HG03575 (cell line): ENCODE measurements around the gene COASY.

Experiments used
- ATAC-seq: cut with Tn5 transposase; IDR thresholded peaks from one replicate; pipeline ENCODE4 v1.9.1; 2021; ENCODE audit not compliant: unreplicated experiment, insufficient number of reproducible peaks, low FRiP score; ENCODE audit errors: extremely low read depth

Gene COASY

GRCh38 chr17:42566215-42566882 lies 4.4 kb downstream of the COASY start:
- no peak for ATAC-seq

GRCh38 chr17:42566883-42567573 lies 5.1 kb downstream of the COASY start, which contains the start of gene MLX:
Gene MLX (plus strand): TSS chr17:42567100. CDS start chr17:42567125, 25 bp downstream.
- ATAC-seq = no peak

- no peak for ATAC-seq
These were observed 6.6 kb downstream of the COASY start for GRCh38 chr17:42568341-42569111.

GRCh38 chr17:42571435-42572225 lies 9.7 kb downstream of the COASY start:
- ATAC-seq = no peak

GRCh38 chr17:42573095-42573494 lies 11.1 kb downstream of the COASY start:
- ATAC-seq = no peak

- no peak for ATAC-seq
These were observed 12.5 kb downstream of the COASY start for GRCh38 chr17:42574463-42574862.

- no peak for ATAC-seq
These were observed 15.2 kb downstream of the COASY start for GRCh38 chr17:42577140-42577531.

- ATAC-seq = no peak
These were observed 15.8 kb downstream of the COASY start, which contains the start of gene PSMC3IP for GRCh38 chr17:42577532-42578281. Gene PSMC3IP (minus strand): TSS chr17:42577729. CDS start chr17:42577686, 43 bp downstream.

- no peak for ATAC-seq
These were observed 16.4 kb downstream of the COASY start for GRCh38 chr17:42578282-42578869.

GRCh38 chr17:42579794-42580551 lies 18.0 kb downstream of the COASY start:
- ATAC-seq = no peak

- no peak for ATAC-seq
These were observed 19.9 kb downstream of the COASY start for GRCh38 chr17:42581744-42582270.

- no peak for ATAC-seq
These were observed 22.9 kb downstream of the COASY start for GRCh38 chr17:42584880-42585279.

GRCh38 chr17:42585353-42585752 lies 23.4 kb downstream of the COASY start:
- no peak for ATAC-seq

- no peak for ATAC-seq
These were observed 24.7 kb downstream of the COASY start for GRCh38 chr17:42586514-42587230.

- no peak for ATAC-seq
These were observed 28.9 kb downstream of the COASY start for GRCh38 chr17:42590886-42591285.

GRCh38 chr17:42591411-42591810 lies 29.5 kb downstream of the COASY start:
- ATAC-seq = no peak

- ATAC-seq = no peak
These were observed 34.4 kb downstream of the COASY start for GRCh38 chr17:42596386-42596785.
